MM.1S (cell line): ENCODE data around the gene CSNK1D.

Source experiments
- DNase-seq: peaks from one replicate; pipeline ENCODE4 v3.0.0-alpha.2; 2015
- H2AFZ ChIP-seq: fragments of 300-600 bp; sonication (generic); 2 replicates; pipeline ENCODE4 v1.6.0; 2016; ENCODE audit warnings: antibody characterized with exemption, low read length
- H3F3A ChIP-seq: fragments of 300-600 bp; sonication (generic); 2 replicates; pipeline ENCODE4 v1.6.1; 2016; ENCODE audit warnings: mild to moderate bottlenecking, antibody characterized with exemption, low read length, moderate library complexity, mixed read lengths; ENCODE audit not compliant: insufficient read depth
- H3K27ac ChIP-seq: fragments of 300-600 bp; sonication (generic); 2 replicates; pipeline ENCODE4 v1.5.1; 2016; ENCODE audit warnings: mild to moderate bottlenecking, low read length
- H3K27me3 ChIP-seq: fragments of 300-600 bp; sonication (generic); replicated peaks from 2 replicates; pipeline ENCODE4 v1.6.0; 2016; ENCODE audit warnings: low read length; ENCODE audit not compliant: insufficient read depth
- H3K36me3 ChIP-seq: fragments of 300-600 bp; sonication (generic); replicated peaks from 2 replicates; pipeline ENCODE4 v1.6.1; 2016; ENCODE audit warnings: mild to moderate bottlenecking, low read length, mixed read lengths; ENCODE audit not compliant: insufficient read depth
- H3K4me1 ChIP-seq: fragments of 300-600 bp; sonication (generic); 2 replicates; pipeline ENCODE4 v1.6.1; 2016; ENCODE audit warnings: low read length, mixed read lengths
- H3K4me2 ChIP-seq: fragments of 300-600 bp; sonication (generic); 2 replicates; pipeline ENCODE4 v1.6.0; 2016; ENCODE audit warnings: low read depth, low read length
- H3K4me3 ChIP-seq: fragments of 300-600 bp; sonication (generic); 2 replicates; pipeline ENCODE4 v1.5.1; 2016; ENCODE audit warnings: low read length, mixed read lengths
- H3K79me2 ChIP-seq: fragments of 300-600 bp; sonication (generic); 2 replicates; pipeline ENCODE4 v1.6.1; 2016; ENCODE audit warnings: mixed run types, low read length, mixed read lengths
- H3K9ac ChIP-seq: fragments of 300-600 bp; sonication (generic); 2 replicates; pipeline ENCODE4 v1.6.1; 2016; ENCODE audit warnings: low read length, mixed read lengths
- H3K9me2 ChIP-seq: fragments of 300-600 bp; sonication (generic); replicated peaks from 2 replicates; pipeline ENCODE4 v1.6.1; 2016; ENCODE audit warnings: mild to moderate bottlenecking, low read length, mixed read lengths; ENCODE audit not compliant: insufficient read depth
- H3K9me3 ChIP-seq: fragments of 300-600 bp; sonication (generic); replicated peaks from 2 replicates; pipeline ENCODE4 v1.6.1; 2016; ENCODE audit warnings: mild to moderate bottlenecking, low read length, mixed read lengths; ENCODE audit not compliant: insufficient read depth
- H4K20me1 ChIP-seq: fragments of 300-600 bp; sonication (generic); 2 replicates; pipeline ENCODE4 v1.6.1; 2016; ENCODE audit warnings: mild to moderate bottlenecking, low read length, moderate library complexity, mixed read lengths; ENCODE audit not compliant: insufficient read depth
- EZH2 ChIP-seq: fragments of 300-600 bp; sonication (generic); optimal IDR thresholded peaks from 2 replicates; pipeline ENCODE3; 2017; ENCODE audit warnings: low read depth, mild to moderate bottlenecking, antibody characterized with exemption, low read length, mixed read lengths
- EZH2phosphoT487 ChIP-seq: fragments of 300-600 bp; sonication (generic); IDR thresholded peaks from 2 replicates; pipeline ENCODE4 v1.6.1; 2018; ENCODE audit warnings: antibody characterized with exemption, low read length
- TF ChIP-seq, protein P1 (sequence below): fragments of 300-600 bp; sonication (generic); IDR thresholded peaks from 2 replicates; pipeline ENCODE4 v1.5.1; 2016; ENCODE audit warnings: antibody characterized with exemption, low read length, mixed read lengths

The CSNK1D gene

DNA sequence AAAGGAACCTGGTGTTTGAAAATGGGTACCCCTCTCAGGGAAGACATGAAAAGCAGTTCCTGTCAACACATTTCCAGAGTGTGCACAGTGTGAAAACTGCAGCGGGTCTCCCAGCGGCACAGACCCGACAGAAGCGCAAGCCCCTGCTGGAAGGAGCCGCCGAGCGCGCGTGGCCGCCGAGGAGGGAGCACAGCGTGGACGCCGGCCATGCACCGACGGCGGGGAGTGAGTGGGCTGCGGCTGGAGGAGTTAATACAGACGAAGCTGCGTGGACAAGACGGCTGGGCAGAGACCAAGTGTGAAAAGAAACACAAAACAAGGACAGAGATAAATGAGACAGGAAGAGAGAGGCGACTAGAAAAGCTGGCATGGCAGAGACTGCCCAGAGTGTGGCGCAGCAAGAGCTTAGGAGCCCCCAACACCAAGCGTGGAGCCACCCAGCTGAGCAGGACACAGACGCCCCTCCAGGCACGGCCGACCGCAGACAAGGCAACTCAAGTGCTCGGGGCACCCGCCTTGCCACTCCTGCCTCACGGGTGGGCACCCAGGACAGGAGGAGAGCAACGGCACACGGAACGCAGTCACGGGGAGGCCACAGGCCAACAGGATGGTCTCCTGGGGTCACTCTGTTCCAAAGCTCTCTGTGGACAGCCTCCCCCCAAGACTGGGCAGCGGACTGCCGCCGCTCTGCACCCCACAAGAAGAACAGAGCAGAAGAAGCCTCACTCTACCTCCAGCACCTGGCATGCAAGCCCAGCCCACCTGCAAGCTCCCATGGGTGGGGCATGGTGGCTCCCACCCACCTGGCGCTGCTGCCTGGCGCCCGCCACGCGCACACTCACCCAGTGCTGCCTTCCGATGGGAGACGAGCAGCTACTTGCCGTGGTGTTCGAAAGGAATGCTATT is 28.1 kb downstream of the CSNK1D start:
- Histone ChIP-seq H3K4me2 (no peak overlapping the region), H4K20me1 (no peaks in the 10 kb centered on the region), H3K9me2 (no peaks in the 10 kb centered on the region), H2AFZ (no peak overlapping the region), H3K9ac (no peak overlapping the region), H3F3A (no peaks in the 10 kb centered on the region), H3K79me2 (peaks cover 59% of the 10 kb centered on the region), H3K36me3 (peaks cover 3% of the 10 kb centered on the region; the same call in 1 of the 2 replicates), H3K9me3 (no peaks in the 10 kb centered on the region), H3K27me3 (no peaks in the 10 kb centered on the region), H3K4me1 (no peaks in the 10 kb centered on the region), H3K4me3 (no peak overlapping the region), H3K27ac (no peak overlapping the region)
- TF ChIP-seq, protein P1, sequence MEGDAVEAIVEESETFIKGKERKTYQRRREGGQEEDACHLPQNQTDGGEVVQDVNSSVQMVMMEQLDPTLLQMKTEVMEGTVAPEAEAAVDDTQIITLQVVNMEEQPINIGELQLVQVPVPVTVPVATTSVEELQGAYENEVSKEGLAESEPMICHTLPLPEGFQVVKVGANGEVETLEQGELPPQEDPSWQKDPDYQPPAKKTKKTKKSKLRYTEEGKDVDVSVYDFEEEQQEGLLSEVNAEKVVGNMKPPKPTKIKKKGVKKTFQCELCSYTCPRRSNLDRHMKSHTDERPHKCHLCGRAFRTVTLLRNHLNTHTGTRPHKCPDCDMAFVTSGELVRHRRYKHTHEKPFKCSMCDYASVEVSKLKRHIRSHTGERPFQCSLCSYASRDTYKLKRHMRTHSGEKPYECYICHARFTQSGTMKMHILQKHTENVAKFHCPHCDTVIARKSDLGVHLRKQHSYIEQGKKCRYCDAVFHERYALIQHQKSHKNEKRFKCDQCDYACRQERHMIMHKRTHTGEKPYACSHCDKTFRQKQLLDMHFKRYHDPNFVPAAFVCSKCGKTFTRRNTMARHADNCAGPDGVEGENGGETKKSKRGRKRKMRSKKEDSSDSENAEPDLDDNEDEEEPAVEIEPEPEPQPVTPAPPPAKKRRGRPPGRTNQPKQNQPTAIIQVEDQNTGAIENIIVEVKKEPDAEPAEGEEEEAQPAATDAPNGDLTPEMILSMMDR: no peak
- TF ChIP-seq EZH2phosphoT487: no peak
- TF ChIP-seq EZH2: no peak
- DNase-seq: no peak

DNA sequence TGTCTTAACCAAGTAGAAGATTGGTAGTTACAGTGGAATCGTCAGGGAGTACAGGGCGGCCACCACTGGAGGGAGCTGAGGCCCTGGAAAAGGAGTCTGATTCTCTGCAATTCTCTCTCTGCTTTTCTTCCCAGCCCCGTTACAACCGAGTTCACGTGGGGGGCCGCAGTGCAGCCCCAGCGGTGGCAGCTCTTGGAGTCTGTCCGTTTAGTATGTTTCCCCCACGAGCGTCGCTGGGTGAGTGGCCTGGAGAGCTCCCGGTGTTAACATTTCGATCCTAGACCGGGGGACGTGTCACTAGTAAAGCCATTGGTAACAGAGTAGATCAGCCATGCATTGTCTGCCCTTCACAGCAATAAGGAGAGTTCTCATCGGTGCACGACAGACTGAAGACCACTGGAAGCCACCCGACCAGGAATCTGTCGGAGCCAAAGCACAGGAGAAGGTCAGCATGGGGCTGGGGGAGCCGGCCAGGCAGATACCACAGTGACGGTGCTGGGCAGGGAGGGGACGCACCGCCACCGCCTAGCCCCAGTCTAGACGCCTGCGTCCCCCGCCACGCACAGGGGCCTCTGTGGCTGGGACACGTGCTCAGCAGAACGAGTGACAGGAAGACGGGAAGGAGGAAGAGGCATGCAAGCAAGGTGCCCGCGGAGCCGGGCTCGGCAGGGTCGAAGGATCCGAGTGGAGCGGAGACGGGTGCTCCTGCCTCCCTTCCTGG is 28.9 kb downstream of the CSNK1D start:
- Histone ChIP-seq H3K4me1 (no peaks in the 10 kb centered on the region), H3K4me3 (no peak overlapping the region), H3K27ac (no peak overlapping the region), H2AFZ (no peak overlapping the region), H3K79me2 (peaks cover 51% of the 10 kb centered on the region), H3K36me3 (peaks cover 3% of the 10 kb centered on the region; the same call in 1 of the 2 replicates), H3K27me3 (no peaks in the 10 kb centered on the region), H3K9me3 (no peaks in the 10 kb centered on the region), H3K9ac (no peak overlapping the region), H3K9me2 (no peaks in the 10 kb centered on the region), H3K4me2 (no peak overlapping the region), H4K20me1 (no peaks in the 10 kb centered on the region), H3F3A (no peaks in the 10 kb centered on the region)
- no peak for DNase-seq
- TF ChIP-seq, protein P1: peak; percentile 27
- TF ChIP-seq EZH2: no peak

DNA sequence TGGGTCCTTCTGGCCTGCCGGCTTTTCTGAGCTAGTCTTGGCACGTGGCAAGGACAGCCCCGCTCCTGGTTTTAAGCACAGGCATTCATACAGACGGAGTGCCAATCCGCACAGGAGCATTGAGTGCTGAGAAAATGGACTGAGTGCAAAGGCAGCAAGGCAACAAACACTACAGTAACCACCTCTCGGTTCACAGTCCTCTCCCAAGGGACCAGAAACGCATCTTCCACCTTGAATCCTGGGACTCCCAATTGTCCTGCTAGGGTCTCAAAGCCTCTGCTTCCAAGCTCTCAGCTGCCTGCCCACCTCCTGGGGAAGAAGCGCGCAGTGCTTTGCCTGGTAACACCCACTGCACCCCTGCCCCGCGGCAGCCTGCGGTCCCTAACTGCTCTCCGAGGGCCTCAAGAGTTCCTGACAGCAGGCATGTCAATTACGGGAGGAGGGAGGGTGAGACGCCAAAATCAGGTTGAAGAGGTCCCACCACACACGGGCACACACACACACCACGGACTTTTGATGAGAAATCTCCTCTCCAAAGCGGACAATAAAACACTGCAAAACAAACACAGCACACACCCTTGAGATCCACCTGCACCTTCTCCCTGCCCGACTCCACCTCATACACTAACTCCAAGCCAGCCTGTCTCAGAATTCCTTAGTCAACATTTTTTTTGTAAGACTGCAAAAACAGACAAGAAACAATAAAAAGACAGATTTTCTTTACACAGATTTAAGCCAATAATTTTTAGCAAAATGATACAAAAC is 29.7 kb downstream of the CSNK1D start:
- Histone ChIP-seq H3K4me1 (no peaks in the 10 kb centered on the region), H3K4me3 (no peak overlapping the region), H3K9ac (no peak overlapping the region), H3K36me3 (peaks cover 3% of the 10 kb centered on the region; the same call in 1 of the 2 replicates), H2AFZ (no peak overlapping the region), H3F3A (no peaks in the 10 kb centered on the region), H3K27ac (no peak overlapping the region), H3K9me2 (no peaks in the 10 kb centered on the region), H3K4me2 (no peak overlapping the region), H4K20me1 (no peaks in the 10 kb centered on the region), H3K79me2 (peaks cover 44% of the 10 kb centered on the region), H3K27me3 (no peaks in the 10 kb centered on the region), H3K9me3 (no peaks in the 10 kb centered on the region)
- no peak for DNase-seq
- TF ChIP-seq EZH2phosphoT487 (no peak), EZH2 (no peak)
- TF ChIP-seq, protein P1: no peak
